HepG2 (cell line): ENCODE measurements around the gene ESRRB. TPM values are rescaled to one million over a fixed set of nuclear protein-coding genes. Genes with fewer than 3 reads are reported as not detected.

Experiments
- GATAD1 ChIP-seq: IDR thresholded peaks from 2 replicates; pipeline ENCODE4 v1.6.1; 2016; ENCODE audit warnings: missing genetic modification reagents, missing compliant biosample characterization
- SAP130 ChIP-seq: IDR thresholded peaks from 2 replicates; pipeline ENCODE4 v1.6.1; 2016; ENCODE audit warnings: low read depth
- SPEN ChIP-seq: sonication (generic); formaldehyde crosslinking; IDR thresholded peaks from 2 replicates; pipeline ENCODE4 v1.5.1; 2020; ENCODE audit warnings: low read depth, mild to moderate bottlenecking, missing genetic modification reagents
- TBX2 ChIP-seq: sonication (generic); formaldehyde crosslinking; IDR thresholded peaks from 2 replicates; pipeline ENCODE4 v1.5.0; 2020; ENCODE audit warnings: missing genetic modification reagents, mild to moderate bottlenecking, borderline replicate concordance
- TGIF2 ChIP-seq: IDR thresholded peaks from 2 replicates; pipeline ENCODE4 v1.6.1; 2016; ENCODE audit warnings: control low read depth, missing compliant biosample characterization
- ZBTB20 ChIP-seq: sonication (generic); formaldehyde crosslinking; IDR thresholded peaks from 2 replicates; pipeline ENCODE4 v1.8.1; 2023; ENCODE audit warnings: missing genetic modification reagents, low read depth, mild to moderate bottlenecking, borderline replicate concordance
- ZFP82 ChIP-seq: sonication (generic); formaldehyde crosslinking; IDR thresholded peaks from 2 replicates; pipeline ENCODE4 v1.5.1; 2020; ENCODE audit warnings: mild to moderate bottlenecking, missing genetic modification reagents, borderline replicate concordance
- ZNF260 ChIP-seq: sonication (generic); formaldehyde crosslinking; IDR thresholded peaks from 2 replicates; pipeline ENCODE4 v1.4.0; 2020; ENCODE audit warnings: missing genetic modification reagents, low read depth, mild to moderate bottlenecking, borderline replicate concordance
- ZNF577 ChIP-seq: sonication (generic); formaldehyde crosslinking; IDR thresholded peaks from 2 replicates; pipeline ENCODE4 v1.4.0; 2020; ENCODE audit warnings: mild to moderate bottlenecking, low read depth, missing genetic modification reagents, borderline replicate concordance
- ZNF678 ChIP-seq: sonication (generic); formaldehyde crosslinking; IDR thresholded peaks from 2 replicates; pipeline ENCODE4 v1.4.0; 2020; ENCODE audit warnings: mild to moderate bottlenecking, missing genetic modification reagents
- ZNF775 ChIP-seq: sonication (generic); formaldehyde crosslinking; IDR thresholded peaks from 2 replicates; pipeline ENCODE4 v1.4.0; 2020; ENCODE audit warnings: missing genetic modification reagents, mild to moderate bottlenecking, moderate library complexity, borderline replicate concordance
- polyA plus RNA-seq, 8 experiments: library from polyadenylated mRNA; depleted of rRNA in 3 of 8; stranded (reverse) in 7 of 8; unstranded in 1 of 8; fragments of >200 nt; fragmentation: Illumina TruSeq in 4 of 8; extraction: Trizol in 4 of 8; gene quantifications; 2 replicates each; pipeline versions ENCODE4 v1.2.1 to v1.2.3, GENCODE V29; 2011 to 2016; ENCODE audit warnings: low read depth in 4 of 8, missing spikeins in 1 of 8, mixed read lengths in 1 of 8; ENCODE audit not compliant: insufficient read depth in 1 of 8
- total RNA-seq, 5 experiments: library from RNA; depleted of rRNA; stranded (reverse); fragments of >200 nt; fragmentation: Illumina TruSeq; extraction: Trizol; gene quantifications; 2 replicates each; pipeline ENCODE4 v1.2.3, GENCODE V29; 2016; ENCODE audit warnings: low read depth in 1 of 5
- TF ChIP-seq, protein P1 (sequence below): sonication (generic); formaldehyde crosslinking; IDR thresholded peaks from 2 replicates; pipeline ENCODE4 v1.4.0; 2020; ENCODE audit warnings: mild to moderate bottlenecking, missing genetic modification reagents
- TF ChIP-seq, protein P2 (sequence below): sonication (generic); formaldehyde crosslinking; IDR thresholded peaks from 2 replicates; pipeline ENCODE4 v1.5.0; 2020; ENCODE audit warnings: missing genetic modification reagents
- TF ChIP-seq, protein P3 (sequence below): sonication (generic); formaldehyde crosslinking; IDR thresholded peaks from 2 replicates; pipeline ENCODE4 v1.8.0; 2022; ENCODE audit warnings: mild to moderate bottlenecking, missing genetic modification reagents, moderate library complexity
- TF ChIP-seq, protein P4 (sequence below): sonication (generic); formaldehyde crosslinking; IDR thresholded peaks from 2 replicates; pipeline ENCODE4 v1.4.0; 2020; ENCODE audit warnings: mild to moderate bottlenecking, missing genetic modification reagents, borderline replicate concordance

The ESRRB gene
- total and polyA plus RNA-seq, 2 of the 13 experiments (the other 11 are each of a cell fraction or from before 2014, with no cell fraction given) = 0.04 to 0.33 TPM

DNA sequence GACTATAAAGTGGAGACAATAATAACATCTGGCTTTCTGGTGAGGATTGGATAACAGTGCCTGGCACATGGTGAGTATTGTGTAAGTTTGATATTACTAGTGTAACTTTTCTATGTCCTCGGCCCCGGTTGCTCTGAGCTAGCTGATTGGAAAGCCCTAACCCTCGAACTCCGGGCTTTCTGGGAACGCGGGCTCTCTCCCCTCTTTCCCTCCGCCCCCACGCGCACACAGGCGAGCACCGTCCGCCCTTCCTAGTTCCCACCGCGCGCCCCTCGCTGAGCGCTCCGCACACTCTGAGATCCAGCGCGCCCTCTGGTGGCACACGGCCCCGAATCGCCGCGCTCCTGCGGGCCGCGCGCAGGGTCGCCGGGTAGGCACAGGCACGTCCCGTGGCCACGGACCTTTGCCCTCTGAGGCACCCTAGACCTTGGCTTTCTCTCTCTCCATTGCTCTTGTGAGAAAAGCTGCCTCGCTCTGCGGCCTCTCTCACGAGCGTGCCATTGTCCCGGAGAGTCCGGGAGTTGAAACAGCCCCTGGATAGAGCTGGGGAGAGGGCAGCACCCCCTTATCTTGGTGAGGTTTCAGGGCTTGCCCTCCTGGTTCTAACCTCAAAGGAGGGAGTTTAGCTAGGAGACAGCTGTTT, 23.2 kb upstream of the ESRRB start (continued):
- TF ChIP-seq, protein P1, sequence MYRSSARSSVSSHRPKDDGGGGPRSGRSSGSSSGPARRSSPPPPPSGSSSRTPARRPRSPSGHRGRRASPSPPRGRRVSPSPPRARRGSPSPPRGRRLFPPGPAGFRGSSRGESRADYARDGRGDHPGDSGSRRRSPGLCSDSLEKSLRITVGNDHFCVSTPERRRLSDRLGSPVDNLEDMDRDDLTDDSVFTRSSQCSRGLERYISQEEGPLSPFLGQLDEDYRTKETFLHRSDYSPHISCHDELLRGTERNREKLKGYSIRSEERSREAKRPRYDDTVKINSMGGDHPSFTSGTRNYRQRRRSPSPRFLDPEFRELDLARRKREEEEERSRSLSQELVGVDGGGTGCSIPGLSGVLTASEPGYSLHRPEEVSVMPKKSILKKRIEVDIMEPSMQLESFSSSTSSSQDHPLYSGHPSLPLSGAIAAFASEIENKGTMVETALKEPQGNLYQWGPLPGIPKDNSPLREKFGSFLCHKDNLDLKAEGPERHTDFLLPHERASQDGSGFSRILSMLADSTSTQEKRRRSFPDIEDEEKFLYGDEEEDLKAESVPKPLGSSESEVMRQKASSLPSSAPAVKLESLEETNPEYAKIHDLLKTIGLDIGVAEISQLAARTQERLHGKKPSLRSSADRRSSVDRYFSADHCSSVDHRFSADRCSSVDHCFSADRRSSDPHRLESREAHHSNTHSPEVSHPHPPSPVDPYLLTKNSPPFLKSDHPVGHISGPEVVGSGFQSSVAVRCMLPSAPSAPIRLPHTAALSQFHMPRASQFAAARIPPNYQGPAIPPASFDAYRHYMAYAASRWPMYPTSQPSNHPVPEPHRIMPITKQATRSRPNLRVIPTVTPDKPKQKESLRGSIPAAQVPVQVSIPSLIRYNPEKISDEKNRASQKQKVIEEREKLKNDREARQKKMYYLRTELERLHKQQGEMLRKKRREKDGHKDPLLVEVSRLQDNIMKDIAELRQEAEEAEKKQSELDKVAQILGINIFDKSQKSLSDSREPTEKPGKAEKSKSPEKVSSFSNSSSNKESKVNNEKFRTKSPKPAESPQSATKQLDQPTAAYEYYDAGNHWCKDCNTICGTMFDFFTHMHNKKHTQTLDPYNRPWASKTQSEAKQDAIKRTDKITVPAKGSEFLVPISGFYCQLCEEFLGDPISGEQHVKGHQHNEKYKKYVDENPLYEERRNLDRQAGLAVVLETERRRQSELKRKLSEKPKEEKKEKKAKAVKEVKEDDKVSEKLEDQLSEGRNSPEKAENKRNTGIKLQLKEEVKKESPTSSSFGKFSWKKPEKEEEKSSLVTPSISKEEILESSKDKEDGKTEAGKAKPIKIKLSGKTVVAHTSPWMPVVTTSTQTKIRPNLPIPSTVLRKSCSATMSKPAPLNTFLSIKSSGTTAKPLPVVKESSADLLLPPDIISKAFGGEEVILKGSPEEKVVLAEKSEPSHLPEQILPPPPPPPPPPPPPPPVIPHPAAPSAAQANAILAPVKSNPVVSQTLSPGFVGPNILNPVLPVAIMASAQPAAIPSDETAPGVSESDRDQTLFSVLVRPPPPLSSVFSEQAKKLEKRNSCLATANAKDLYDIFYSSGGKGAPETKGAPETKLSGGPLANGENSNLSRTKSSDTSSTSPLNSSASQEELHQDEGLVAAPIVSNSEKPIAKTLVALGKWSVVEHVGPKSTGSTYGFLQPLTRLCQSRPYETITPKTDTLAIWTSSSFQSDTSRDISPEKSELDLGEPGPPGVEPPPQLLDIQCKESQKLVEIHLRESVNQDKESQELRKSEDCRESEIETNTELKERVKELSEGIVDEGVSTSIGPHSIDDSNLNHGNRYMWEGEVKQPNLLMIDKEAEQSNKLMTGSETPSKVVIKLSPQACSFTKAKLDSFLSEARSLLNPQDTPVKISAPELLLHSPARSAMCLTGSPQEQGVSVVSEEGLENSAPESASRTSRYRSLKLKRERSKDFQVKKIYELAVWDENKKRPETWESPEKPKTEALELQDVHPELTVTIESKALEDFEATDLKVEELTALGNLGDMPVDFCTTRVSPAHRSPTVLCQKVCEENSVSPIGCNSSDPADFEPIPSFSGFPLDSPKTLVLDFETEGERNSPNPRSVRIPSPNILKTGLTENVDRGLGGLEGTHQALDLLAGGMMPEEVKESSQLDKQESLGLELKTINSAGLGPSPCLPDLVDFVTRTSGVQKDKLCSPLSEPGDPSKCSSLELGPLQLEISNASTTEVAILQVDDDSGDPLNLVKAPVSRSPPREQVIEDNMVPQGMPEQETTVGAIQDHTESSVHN = 0 out of 2 replicates have a peak, but pooled peaks have one; percentile 47
- 0 out of 2 replicates have a peak, but pooled peaks have one; percentile 45 for TF ChIP-seq ZNF678 (CRISPR knock-in tag)
- 0 out of 2 replicates have a peak, but pooled peaks have one; percentile 44 for TF ChIP-seq SPEN
- peak; percentile 45; the same call in 1 of the 2 replicates for TF ChIP-seq TBX2
- TF ChIP-seq ZNF775 = no peak
- no peak for TF ChIP-seq ZNF577
- TF ChIP-seq GATAD1 (CRISPR knock-in tag) = 0 out of 2 replicates have a peak, but pooled peaks have one; percentile 42
- no peak for TF ChIP-seq TGIF2 (CRISPR knock-in tag)
- TF ChIP-seq SAP130 (CRISPR knock-in tag) = peak; percentile 49
- TF ChIP-seq, protein P2, sequence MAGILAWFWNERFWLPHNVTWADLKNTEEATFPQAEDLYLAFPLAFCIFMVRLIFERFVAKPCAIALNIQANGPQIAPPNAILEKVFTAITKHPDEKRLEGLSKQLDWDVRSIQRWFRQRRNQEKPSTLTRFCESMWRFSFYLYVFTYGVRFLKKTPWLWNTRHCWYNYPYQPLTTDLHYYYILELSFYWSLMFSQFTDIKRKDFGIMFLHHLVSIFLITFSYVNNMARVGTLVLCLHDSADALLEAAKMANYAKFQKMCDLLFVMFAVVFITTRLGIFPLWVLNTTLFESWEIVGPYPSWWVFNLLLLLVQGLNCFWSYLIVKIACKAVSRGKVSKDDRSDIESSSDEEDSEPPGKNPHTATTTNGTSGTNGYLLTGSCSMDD (CRISPR knock-in tag) = no peak
- TF ChIP-seq ZNF260 (CRISPR knock-in tag) = no peak
- TF ChIP-seq, protein P3, sequence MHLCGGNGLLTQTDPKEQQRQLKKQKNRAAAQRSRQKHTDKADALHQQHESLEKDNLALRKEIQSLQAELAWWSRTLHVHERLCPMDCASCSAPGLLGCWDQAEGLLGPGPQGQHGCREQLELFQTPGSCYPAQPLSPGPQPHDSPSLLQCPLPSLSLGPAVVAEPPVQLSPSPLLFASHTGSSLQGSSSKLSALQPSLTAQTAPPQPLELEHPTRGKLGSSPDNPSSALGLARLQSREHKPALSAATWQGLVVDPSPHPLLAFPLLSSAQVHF = no peak
- TF ChIP-seq ZBTB20 = no peak
- TF ChIP-seq, protein P4, sequence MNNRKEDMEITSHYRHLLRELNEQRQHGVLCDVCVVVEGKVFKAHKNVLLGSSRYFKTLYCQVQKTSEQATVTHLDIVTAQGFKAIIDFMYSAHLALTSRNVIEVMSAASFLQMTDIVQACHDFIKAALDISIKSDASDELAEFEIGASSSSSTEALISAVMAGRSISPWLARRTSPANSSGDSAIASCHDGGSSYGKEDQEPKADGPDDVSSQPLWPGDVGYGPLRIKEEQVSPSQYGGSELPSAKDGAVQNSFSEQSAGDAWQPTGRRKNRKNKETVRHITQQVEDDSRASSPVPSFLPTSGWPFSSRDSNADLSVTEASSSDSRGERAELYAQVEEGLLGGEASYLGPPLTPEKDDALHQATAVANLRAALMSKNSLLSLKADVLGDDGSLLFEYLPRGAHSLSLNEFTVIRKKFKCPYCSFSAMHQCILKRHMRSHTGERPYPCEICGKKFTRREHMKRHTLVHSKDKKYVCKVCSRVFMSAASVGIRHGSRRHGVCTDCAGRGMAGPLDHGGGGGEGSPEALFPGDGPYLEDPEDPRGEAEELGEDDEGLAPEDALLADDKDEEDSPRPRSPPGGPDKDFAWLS = no peak
- no peak for TF ChIP-seq ZFP82
